AG04450 (cell line): ENCODE results near the gene PPP4R3A. TPM values are rescaled to one million over a fixed set of nuclear protein-coding genes. Genes with fewer than 3 reads are reported as not detected.

Source experiments
- CTCF ChIA-PET: fragments of 300-600, 350-600 bp; formaldehyde crosslinking; extraction: SDS; loops from one replicate; lab custom pipeline; 2022; ENCODE audit warnings: antibody characterized with exemption, inconsistent platforms; lab: Charles Lee
- POLR2A ChIA-PET: fragments of 350-600 bp; formaldehyde crosslinking; extraction: SDS; loops from one replicate; lab custom pipeline; 2021; ENCODE audit warnings: antibody characterized with exemption, inconsistent platforms; lab: Yijun Ruan, JAX
- DNase-seq: peaks from one replicate; pipeline ENCODE4 v3.0.0-alpha.2; 2011; ENCODE audit warnings: low read depth, low spot score
- H3K27ac ChIP-seq: one replicate; pipeline ENCODE4 v1.5.1; 2012; ENCODE audit warnings: low read depth, low read length, control low read depth
- H3K27me3 ChIP-seq: one replicate; pipeline ENCODE4 v1.6.0; 2012; ENCODE audit warnings: low read length; ENCODE audit not compliant: control insufficient read depth, insufficient read depth
- H3K4me3 ChIP-seq: 2 replicates; pipeline ENCODE4 v1.5.1; 2011; ENCODE audit warnings: mild to moderate bottlenecking, low read depth, low read length, control low read depth
- H3K9me3 ChIP-seq: 2 replicates; pipeline ENCODE4 v1.5.1; 2012; ENCODE audit warnings: low read length; ENCODE audit not compliant: control insufficient read depth, insufficient read depth
- polyA plus RNA-seq: library from polyadenylated mRNA; depleted of rRNA; stranded (reverse); fragments of >200 nt; gene quantifications from 2 replicates; pipeline ENCODE4 v1.2.3, GENCODE V29; 2011
- TF ChIP-seq, protein P1 (sequence below): IDR thresholded peaks from 2 replicates; pipeline ENCODE4 v1.5.1; 2011; ENCODE audit warnings: low read depth, low read length, control low read depth, inconsistent platforms

The PPP4R3A gene
- polyA plus RNA-seq, 1 experiment: 46.9 TPM

DNA sequence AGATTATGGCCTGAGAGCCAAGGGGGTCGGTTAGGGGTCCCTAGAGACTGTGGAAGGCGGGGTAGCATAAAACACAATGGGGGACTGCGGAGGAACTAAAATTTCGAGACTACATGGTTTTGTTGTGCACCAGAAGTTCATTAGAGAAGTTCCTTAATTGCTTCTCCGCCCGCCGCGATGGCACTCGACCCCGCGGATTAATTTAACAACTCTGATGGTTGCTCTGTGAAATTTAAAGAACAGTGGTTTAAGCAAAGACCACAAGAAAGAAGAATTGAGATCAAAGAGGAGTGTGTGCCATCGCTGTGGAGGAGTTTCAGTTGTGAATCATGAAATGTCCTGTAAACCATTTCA, 91.1 kb downstream of the PPP4R3A start:
- Histone ChIP-seq H3K27me3 (peaks cover 26% of the 10 kb centered on the region), H3K4me3 (no peak overlapping the region), H3K27ac (no peak overlapping the region), H3K9me3 (no peaks in the 10 kb centered on the region; the same call in 1 of the 2 replicates)
- TF ChIP-seq, protein P1, sequence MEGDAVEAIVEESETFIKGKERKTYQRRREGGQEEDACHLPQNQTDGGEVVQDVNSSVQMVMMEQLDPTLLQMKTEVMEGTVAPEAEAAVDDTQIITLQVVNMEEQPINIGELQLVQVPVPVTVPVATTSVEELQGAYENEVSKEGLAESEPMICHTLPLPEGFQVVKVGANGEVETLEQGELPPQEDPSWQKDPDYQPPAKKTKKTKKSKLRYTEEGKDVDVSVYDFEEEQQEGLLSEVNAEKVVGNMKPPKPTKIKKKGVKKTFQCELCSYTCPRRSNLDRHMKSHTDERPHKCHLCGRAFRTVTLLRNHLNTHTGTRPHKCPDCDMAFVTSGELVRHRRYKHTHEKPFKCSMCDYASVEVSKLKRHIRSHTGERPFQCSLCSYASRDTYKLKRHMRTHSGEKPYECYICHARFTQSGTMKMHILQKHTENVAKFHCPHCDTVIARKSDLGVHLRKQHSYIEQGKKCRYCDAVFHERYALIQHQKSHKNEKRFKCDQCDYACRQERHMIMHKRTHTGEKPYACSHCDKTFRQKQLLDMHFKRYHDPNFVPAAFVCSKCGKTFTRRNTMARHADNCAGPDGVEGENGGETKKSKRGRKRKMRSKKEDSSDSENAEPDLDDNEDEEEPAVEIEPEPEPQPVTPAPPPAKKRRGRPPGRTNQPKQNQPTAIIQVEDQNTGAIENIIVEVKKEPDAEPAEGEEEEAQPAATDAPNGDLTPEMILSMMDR: no peak
- ChIA-PET CTCF (interaction anchor here (1.1 to 5.7 kb wide), 5 partner anchors 10 to 98 kb away, joined by 3 to 92 read pairs (median 5); no protein-coding TSS in a partner anchor), POLR2A (no interaction called here)
- no peak for DNase-seq

DNA sequence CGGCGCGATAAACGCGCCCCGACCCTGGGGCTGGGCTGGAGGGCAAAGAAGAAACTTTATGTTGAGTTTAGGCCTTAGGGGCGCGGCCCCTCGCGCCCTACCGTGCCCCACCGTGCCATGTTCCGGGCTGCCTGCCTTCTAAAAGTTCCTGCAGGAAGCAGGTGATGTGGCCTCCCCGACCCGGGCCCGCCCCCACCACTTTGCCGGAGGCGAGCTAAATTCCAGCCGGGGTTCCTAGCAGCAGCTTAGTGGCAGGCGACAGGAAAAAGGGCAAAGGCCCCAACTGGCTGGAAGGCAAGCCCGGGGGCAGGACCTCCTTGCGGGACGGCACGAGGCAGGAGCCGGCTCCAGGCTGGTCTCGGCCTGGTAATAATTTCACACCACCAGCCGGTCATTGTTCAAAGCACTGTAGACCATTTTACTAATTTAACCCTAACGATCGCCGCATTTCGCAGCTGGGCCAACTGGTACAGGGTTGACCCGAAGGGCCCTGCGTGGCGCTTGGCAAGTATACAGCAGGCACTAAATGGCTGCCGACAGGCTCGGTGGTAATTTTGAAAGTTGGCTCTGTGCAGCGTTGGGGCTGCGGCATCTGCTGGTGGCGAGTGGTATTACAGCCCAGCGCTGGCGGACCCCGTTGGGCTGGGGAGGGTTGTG, 91.6 kb downstream of the PPP4R3A start:
- DNase-seq: no peak
- ChIA-PET CTCF (interaction anchor here (0.7 to 5.7 kb wide), 8 partner anchors 10 to 131 kb away, joined by 3 to 92 read pairs (median 4); no protein-coding TSS in a partner anchor), POLR2A (no interaction called here)
- Histone ChIP-seq H3K9me3 (no peaks in the 10 kb centered on the region; the same call in 1 of the 2 replicates), H3K27me3 (peaks cover 26% of the 10 kb centered on the region), H3K27ac (no peak overlapping the region), H3K4me3 (peak overlapping the region; percentile 37; the same call in 1 of the 2 replicates)
- TF ChIP-seq, protein P1: peak; percentile 91

DNA sequence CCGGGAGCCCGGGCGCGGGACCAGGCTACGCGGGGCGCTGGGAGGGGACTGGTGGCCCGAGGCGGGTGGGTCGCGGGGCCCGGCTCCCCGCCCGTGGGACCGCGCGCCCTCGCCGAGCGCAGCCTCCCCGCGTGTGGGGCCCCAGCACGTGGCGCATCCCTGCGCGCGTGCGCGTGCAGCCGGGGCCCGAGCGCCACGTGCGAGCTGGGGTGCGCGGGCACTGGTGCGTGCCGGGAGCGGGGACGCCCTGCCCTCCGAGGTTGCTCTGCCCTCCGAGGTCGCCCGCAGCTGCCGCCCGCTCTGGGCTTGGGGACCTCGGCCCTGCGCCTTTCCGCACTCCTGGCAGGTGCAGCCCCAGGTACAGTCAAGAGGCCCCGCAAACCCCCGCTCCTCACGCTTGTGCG, 92.1 kb downstream of the PPP4R3A start:
- no peak for DNase-seq
- Histone ChIP-seq H3K27ac (no peak overlapping the region), H3K4me3 (no peak overlapping the region), H3K9me3 (no peaks in the 10 kb centered on the region; the same call in 1 of the 2 replicates), H3K27me3 (peaks cover 26% of the 10 kb centered on the region)
- POLR2A ChIA-PET: no interaction called here
- CTCF ChIA-PET: interaction anchor here (0.7 to 5.7 kb wide), 7 partner anchors 11 to 130 kb away, joined by 3 to 92 read pairs (median 5); no protein-coding TSS in a partner anchor
- TF ChIP-seq, protein P1: no peak

DNA sequence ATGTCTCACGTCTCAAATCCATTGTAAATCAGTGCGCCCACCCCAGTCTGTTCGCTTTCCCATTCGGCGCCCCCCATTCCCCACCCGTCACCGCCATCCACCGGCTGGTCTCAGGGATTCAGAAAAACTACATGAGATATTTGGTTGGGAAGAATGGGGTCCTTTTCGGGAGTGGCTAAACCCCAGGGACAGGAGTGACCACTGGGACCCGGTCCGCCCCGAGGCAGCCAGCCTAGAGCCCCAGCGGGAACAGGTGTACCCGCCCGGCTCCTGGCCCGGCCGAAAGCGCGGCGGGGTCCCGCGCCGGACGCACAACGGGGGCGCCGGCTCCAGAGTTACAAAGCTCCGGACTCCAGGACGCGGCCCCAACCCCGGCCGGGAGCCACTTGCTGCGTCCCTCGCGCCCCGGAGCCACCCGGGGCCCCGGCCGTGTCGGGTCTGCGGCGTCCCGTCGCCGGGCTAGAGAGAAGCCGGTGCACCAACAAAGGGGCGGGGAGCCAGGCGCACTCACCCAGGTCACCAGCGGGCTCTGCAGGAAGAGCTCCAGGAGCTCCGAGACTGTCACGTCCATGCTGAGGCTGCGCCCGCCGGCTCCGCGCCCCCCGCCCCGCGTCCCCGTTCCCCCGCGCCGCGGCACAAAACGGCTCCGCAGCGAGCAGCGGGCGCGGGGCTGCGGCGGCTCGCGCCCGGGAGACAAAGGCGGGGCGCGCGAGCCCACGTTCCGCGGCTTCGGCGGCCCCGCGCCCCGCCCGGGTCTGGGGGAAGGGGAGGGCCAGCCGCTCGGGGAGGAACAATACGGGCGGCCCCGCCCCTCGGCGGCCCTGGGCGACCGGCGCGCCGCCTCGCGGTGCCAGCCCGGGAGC, 92.8 kb downstream of the PPP4R3A start, which contains the start of gene CCDC88C:
TSS of gene CCDC88C (minus strand) at position 701 of the 863 bp plus-strand sequence. CDS start at position 571, 130 bp downstream.
- Histone ChIP-seq H3K9me3 (no peaks in the 10 kb centered on the region; the same call in 1 of the 2 replicates), H3K27me3 (peaks cover 26% of the 10 kb centered on the region), H3K4me3 (peak within 1 kb of the TSS; percentile 37), H3K27ac (no peak within 1 kb of the TSS)
- TF ChIP-seq, protein P1: no peak
- no peak for DNase-seq
- ChIA-PET POLR2A (no interaction called here), CTCF (interaction anchor here (5.7 kb wide), 1 partner anchor 93 kb away, joined by 92 read pairs; no protein-coding TSS in a partner anchor)
